ENCODE measurements around the gene RIN1. TPM values are rescaled to one million over a fixed set of nuclear protein-coding genes. Genes with fewer than 3 reads are reported as not detected.
"Not testable (repeated sequence)": the region's sequence is repeated elsewhere in the genome, so short reads cannot be mapped to it uniquely, and the experiment has no call there.

The RIN1 gene
- total and polyA plus RNA-seq, 2 experiments from 2014 or later: 2.5 to 8.2 TPM

- TF ChIP-seq, protein P1, sequence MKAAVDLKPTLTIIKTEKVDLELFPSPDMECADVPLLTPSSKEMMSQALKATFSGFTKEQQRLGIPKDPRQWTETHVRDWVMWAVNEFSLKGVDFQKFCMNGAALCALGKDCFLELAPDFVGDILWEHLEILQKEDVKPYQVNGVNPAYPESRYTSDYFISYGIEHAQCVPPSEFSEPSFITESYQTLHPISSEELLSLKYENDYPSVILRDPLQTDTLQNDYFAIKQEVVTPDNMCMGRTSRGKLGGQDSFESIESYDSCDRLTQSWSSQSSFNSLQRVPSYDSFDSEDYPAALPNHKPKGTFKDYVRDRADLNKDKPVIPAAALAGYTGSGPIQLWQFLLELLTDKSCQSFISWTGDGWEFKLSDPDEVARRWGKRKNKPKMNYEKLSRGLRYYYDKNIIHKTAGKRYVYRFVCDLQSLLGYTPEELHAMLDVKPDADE (IDR thresholded peaks at IDR 0.05): no peak
- TF ChIP-seq ZNF114 (CRISPR knock-in tag; IDR thresholded peaks at IDR 0.05) (no peak), CREB1 (CRISPR knock-in tag; IDR thresholded peaks at IDR 0.05; ENCODE audit: low read depth) (no peak), EZH2 (IDR thresholded peaks at IDR 0.05; ENCODE audit: low read depth, unreplicated experiment) (no peak), NANOG (IDR thresholded peaks at IDR 0.05; ENCODE audit: borderline replicate concordance) (no peak), REST (IDR thresholded peaks at IDR 0.05; ENCODE audit: unreplicated experiment) (no peak)
Observed at GRCh38 chr11:66311470-66311964, 24.7 kb downstream of the RIN1 start (continued).

DNA sequence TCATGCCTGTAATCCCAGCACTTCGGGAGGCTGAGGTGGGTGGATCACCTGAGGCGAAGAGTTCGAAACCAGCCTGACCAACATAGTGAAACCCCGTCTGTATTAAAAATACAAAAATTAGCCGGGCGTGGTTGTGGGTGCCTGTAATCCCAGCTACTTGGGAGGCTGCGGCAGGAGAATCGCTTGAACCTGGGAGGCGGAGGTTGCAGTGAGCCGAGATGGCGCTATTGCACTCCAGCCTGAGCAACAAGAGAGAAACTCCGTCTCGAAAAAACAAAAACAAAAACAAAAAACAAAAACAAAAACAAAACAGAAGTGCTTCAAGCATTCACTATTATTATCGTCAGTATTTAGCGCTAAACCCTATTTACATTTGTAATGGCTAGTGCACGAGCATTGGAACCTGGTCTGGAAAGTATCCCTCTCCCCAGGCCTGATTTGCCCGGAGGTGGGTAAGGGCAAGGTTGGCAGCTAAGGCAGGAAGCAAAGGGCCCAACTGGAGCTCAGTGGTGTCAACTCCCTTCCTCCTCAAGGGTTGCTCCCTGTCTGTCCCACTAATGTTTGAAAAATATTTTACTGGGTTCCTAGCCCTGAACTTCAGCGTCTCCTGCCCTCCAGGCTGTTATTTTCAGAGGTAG is 25.3 kb downstream of the RIN1 start:
- DNase-seq (ENCODE audit: low spot score); H3K79me2 ChIP-seq (replicated peaks; ENCODE audit: insufficient read depth); H3K36me3 ChIP-seq (ENCODE audit: insufficient read depth); H3K9me3 Mint-ChIP-seq; H3K27me3 ChIP-seq (ENCODE audit: insufficient read depth); ATAC-seq; H3K27ac ChIP-seq (ENCODE audit: low read depth); H3K27ac Mint-ChIP-seq; H3K36me3 Mint-ChIP-seq (ENCODE audit: low read depth); H4K20me1 ChIP-seq (replicated peaks; ENCODE audit: insufficient read depth); H3K4me3 Mint-ChIP-seq; H3K9me2 ChIP-seq (ENCODE audit: insufficient read depth): not testable (repeated sequence)
- peaks cover 12% of the 10 kb centered on the region; the same call in 1 of the 2 replicates for H3F3A ChIP-seq (replicated peaks; ENCODE audit: low read depth)
- H3K4me1 Mint-ChIP-seq: peaks cover 25% of the 10 kb centered on the region
- peak overlapping the region; percentile 99; the same call in 1 of the 2 replicates for H2AFZ ChIP-seq
- H3K4me2 ChIP-seq: peak overlapping the region; percentile 90; the same call in 1 of the 2 replicates
- H3K4me1 ChIP-seq (ENCODE audit: insufficient read depth): peaks cover 17% of the 10 kb centered on the region
- TF ChIP-seq, protein P2, sequence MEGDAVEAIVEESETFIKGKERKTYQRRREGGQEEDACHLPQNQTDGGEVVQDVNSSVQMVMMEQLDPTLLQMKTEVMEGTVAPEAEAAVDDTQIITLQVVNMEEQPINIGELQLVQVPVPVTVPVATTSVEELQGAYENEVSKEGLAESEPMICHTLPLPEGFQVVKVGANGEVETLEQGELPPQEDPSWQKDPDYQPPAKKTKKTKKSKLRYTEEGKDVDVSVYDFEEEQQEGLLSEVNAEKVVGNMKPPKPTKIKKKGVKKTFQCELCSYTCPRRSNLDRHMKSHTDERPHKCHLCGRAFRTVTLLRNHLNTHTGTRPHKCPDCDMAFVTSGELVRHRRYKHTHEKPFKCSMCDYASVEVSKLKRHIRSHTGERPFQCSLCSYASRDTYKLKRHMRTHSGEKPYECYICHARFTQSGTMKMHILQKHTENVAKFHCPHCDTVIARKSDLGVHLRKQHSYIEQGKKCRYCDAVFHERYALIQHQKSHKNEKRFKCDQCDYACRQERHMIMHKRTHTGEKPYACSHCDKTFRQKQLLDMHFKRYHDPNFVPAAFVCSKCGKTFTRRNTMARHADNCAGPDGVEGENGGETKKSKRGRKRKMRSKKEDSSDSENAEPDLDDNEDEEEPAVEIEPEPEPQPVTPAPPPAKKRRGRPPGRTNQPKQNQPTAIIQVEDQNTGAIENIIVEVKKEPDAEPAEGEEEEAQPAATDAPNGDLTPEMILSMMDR (conservative IDR thresholded peaks at IDR 0.05; ENCODE audit: low read depth in 2 of 2): peak; percentile 38 to 47
- H3K27me3 Mint-ChIP-seq (ENCODE audit: insufficient read depth, low read depth, poor library complexity): peaks cover 12% of the 10 kb centered on the region
- peak overlapping the region; percentile 84; the same call in 1 of the 2 replicates for H3K4me3 ChIP-seq
